ENCODE measurements around the gene ISY1.

The ISY1 gene

GRCh38 chr3:129126726-129127280 lies 34.1 kb downstream of the ISY1 start:
- peaks cover 0 to 22% (median 0%) of the 10 kb centered on the region in 11 experiments; a peak in 5 of 22 replicates for H3K27me3 ChIP-seq
- H4K20me1 ChIP-seq: peaks cover 31 to 91% (median 57%) of the 10 kb centered on the region in 11 experiments; a peak in 21 of 22 replicates
- H3K4me2 ChIP-seq: peak overlapping the region; percentile 72 to 93 (median 89)
- no peak for TF ChIP-seq Cebpa-rat (IDR thresholded peaks at IDR 0.05)
- peaks cover 47 to 71% (median 67%) of the 10 kb centered on the region in 10 experiments for H3K4me1 ChIP-seq
- H3K36me3 ChIP-seq: peaks cover 32 to 49% (median 42%) of the 10 kb centered on the region in 11 experiments
- peak overlapping the region in 3 of 10 experiments; percentile 16 to 30 (median 29); a peak in 3 of 20 replicates for H3K4me3 ChIP-seq
- H3K9me3 ChIP-seq (replicated peaks in 1 of 11): no peaks in the 10 kb centered on the region
- H3K9ac ChIP-seq: peak overlapping the region; percentile 14 to 62 (median 45); a peak in 16 of 22 replicates
- H3K27ac ChIP-seq: peak overlapping the region in 7 of 11 experiments; percentile 16 to 59 (median 38); a peak in 9 of 22 replicates

- H3K27me3 ChIP-seq: peaks cover 0 to 22% (median 0%) of the 10 kb centered on the region in 11 experiments; a peak in 5 of 22 replicates
- peak in 9 of 11 experiments; percentile 67 to 90 (median 82); a peak in 17 of 22 replicates for TF ChIP-seq Cebpa-rat (IDR thresholded peaks at IDR 0.05)
- H4K20me1 ChIP-seq: peaks cover 31 to 73% (median 46%) of the 10 kb centered on the region in 11 experiments; a peak in 21 of 22 replicates
These were observed 37.4 kb downstream of the ISY1 start for GRCh38 chr3:129123314-129124060.

GRCh38 chr3:129122412-129123011 lies 38.4 kb downstream of the ISY1 start:
- peaks cover 21 to 72% (median 36%) of the 10 kb centered on the region in 11 experiments; a peak in 21 of 22 replicates for H4K20me1 ChIP-seq
- peaks cover 53 to 80% (median 74%) of the 10 kb centered on the region in 10 experiments for H3K4me1 ChIP-seq
- peak overlapping the region in 6 of 11 experiments; percentile 3 to 55 (median 30); a peak in 6 of 22 replicates for H3K9ac ChIP-seq
- H3K4me2 ChIP-seq: peak overlapping the region; percentile 44 to 91 (median 82)
- peak overlapping the region in 4 of 10 experiments; percentile 16 to 91 (median 48); a peak in 2 of 20 replicates for H3K4me3 ChIP-seq
- no peak for TF ChIP-seq Cebpa-rat (IDR thresholded peaks at IDR 0.05)
- H3K27me3 ChIP-seq: peaks cover 0 to 22% (median 0%) of the 10 kb centered on the region in 11 experiments; a peak in 5 of 22 replicates
- no peaks in the 10 kb centered on the region for H3K9me3 ChIP-seq (replicated peaks in 1 of 11)
- peaks cover 6 to 25% (median 16%) of the 10 kb centered on the region in 11 experiments; a peak in 19 of 22 replicates for H3K36me3 ChIP-seq
- peak overlapping the region in 8 of 11 experiments; percentile 32 to 99 (median 55); a peak in 11 of 22 replicates for H3K27ac ChIP-seq

More at GRCh38 chr3:129123314-129124060, 37.4 kb downstream of the ISY1 start:
- H3K9me3 ChIP-seq (replicated peaks in 1 of 11): no peaks in the 10 kb centered on the region
- H3K27ac ChIP-seq: peak overlapping the region in 8 of 11 experiments; percentile 32 to 65 (median 50); a peak in 15 of 22 replicates
- peak overlapping the region in 1 of 10 experiments; percentile 16; a peak in 1 of 20 replicates for H3K4me3 ChIP-seq
- H3K4me1 ChIP-seq: peaks cover 53 to 80% (median 74%) of the 10 kb centered on the region in 10 experiments
- H3K4me2 ChIP-seq: peak overlapping the region; percentile 44 to 91 (median 82)
- peaks cover 0 to 22% (median 14%) of the 10 kb centered on the region in 11 experiments; a peak in 21 of 22 replicates for H3K36me3 ChIP-seq
- H3K9ac ChIP-seq: peak overlapping the region in 8 of 11 experiments; percentile 3 to 55 (median 22); a peak in 8 of 22 replicates

GRCh38 chr3:129121792-129122411 lies 39.0 kb downstream of the ISY1 start, which contains the start of gene RAB43:
Gene RAB43 (minus strand): TSS chr3:129121804. CDS start chr3:129121489, 315 bp downstream.
- H3K27me3 ChIP-seq: peaks cover 0 to 22% (median 0%) of the 10 kb centered on the region in 11 experiments; a peak in 5 of 22 replicates
- H3K4me1 ChIP-seq: peaks cover 53 to 80% (median 74%) of the 10 kb centered on the region in 10 experiments
- H3K4me3 ChIP-seq: peak within 1 kb of the TSS; percentile 78 to 92 (median 90)
- TF ChIP-seq Cebpa-rat (IDR thresholded peaks at IDR 0.05): no peak
- peaks cover 7 to 29% (median 21%) of the 10 kb centered on the region in 11 experiments; a peak in 19 of 22 replicates for H3K36me3 ChIP-seq
- peak within 1 kb of the TSS; percentile 82 to 100 (median 98) for H3K4me2 ChIP-seq
- H4K20me1 ChIP-seq: peaks cover 15 to 70% (median 32%) of the 10 kb centered on the region in 11 experiments; a peak in 21 of 22 replicates
- H3K9ac ChIP-seq: peak within 1 kb of the TSS; percentile 89 to 99 (median 96)
- H3K9me3 ChIP-seq (replicated peaks in 1 of 11): no peaks in the 10 kb centered on the region
- peak within 1 kb of the TSS; percentile 90 to 100 (median 96) for H3K27ac ChIP-seq

- H3K4me3 ChIP-seq: peak overlapping the region; percentile 78 to 92 (median 90)
- no peak for TF ChIP-seq Cebpa-rat (IDR thresholded peaks at IDR 0.05)
- H3K4me2 ChIP-seq: peak overlapping the region; percentile 81 to 100 (median 98)
- H3K9ac ChIP-seq: peak overlapping the region; percentile 89 to 99 (median 96)
- H3K36me3 ChIP-seq: peaks cover 7 to 25% (median 21%) of the 10 kb centered on the region in 11 experiments; a peak in 19 of 22 replicates
- peaks cover 53 to 80% (median 74%) of the 10 kb centered on the region in 10 experiments for H3K4me1 ChIP-seq
- no peaks in the 10 kb centered on the region for H3K9me3 ChIP-seq (replicated peaks in 1 of 11)
- H3K27ac ChIP-seq: peak overlapping the region; percentile 90 to 100 (median 96)
- H4K20me1 ChIP-seq: peaks cover 10 to 69% (median 29%) of the 10 kb centered on the region in 11 experiments; a peak in 20 of 22 replicates
- peaks cover 0 to 17% (median 0%) of the 10 kb centered on the region in 11 experiments; a peak in 4 of 22 replicates for H3K27me3 ChIP-seq
These were observed 39.7 kb downstream of the ISY1 start for GRCh38 chr3:129121016-129121791.

- Histone ChIP-seq H3K4me1 (peaks cover 61 to 80% (median 74%) of the 10 kb centered on the region in 10 experiments), H4K20me1 (peaks cover 12 to 69% (median 27%) of the 10 kb centered on the region in 11 experiments; a peak in 20 of 22 replicates), H3K27me3 (peaks cover 0 to 9% (median 0%) of the 10 kb centered on the region in 11 experiments; a peak in 3 of 22 replicates), H3K9ac (peak overlapping the region; percentile 89 to 99 (median 96)), H3K4me3 (peak overlapping the region; percentile 78 to 92 (median 90)), H3K4me2 (peak overlapping the region; percentile 82 to 100 (median 98)), H3K9me3 (replicated peaks in 1 of 11) (no peaks in the 10 kb centered on the region), H3K27ac (peak overlapping the region; percentile 90 to 100 (median 96)), H3K36me3 (peaks cover 9 to 29% (median 22%) of the 10 kb centered on the region in 11 experiments; a peak in 19 of 22 replicates)
- TF ChIP-seq Cebpa-rat (IDR thresholded peaks at IDR 0.05): peak in 8 of 11 experiments; percentile 10 to 93 (median 62); a peak in 10 of 22 replicates
These were observed 40.4 kb downstream of the ISY1 start for GRCh38 chr3:129120254-129121004.
